ENCODE measurements around the gene ITPR2. TPM values are rescaled to one million over a fixed set of nuclear protein-coding genes. Genes with fewer than 3 reads are reported as not detected.

Gene ITPR2
- polyA plus RNA-seq, 1 of the 3 experiments (the other 2 are of a cell fraction), result 2.3 TPM

GRCh38 chr12:26327975-26328644, 504.9 kb downstream of the ITPR2 start:
- ChIA-PET CTCF (no interaction called here), POLR2A (no interaction called here)
- no peak overlapping the region for H3K9ac ChIP-seq
- H3K4me3 ChIP-seq (ENCODE audit: low read depth in 2 of 2, low read length in 1 of 2), result no peak overlapping the region
- no peak for DNase-seq
- no peak for TF ChIP-seq JUND (IDR thresholded peaks at IDR 0.05)
- TF ChIP-seq ELF1 (IDR thresholded peaks at IDR 0.05), result no peak
- TF ChIP-seq YY1 (IDR thresholded peaks at IDR 0.05; ENCODE audit: low read depth), result no peak
- TF ChIP-seq USF2 (IDR thresholded peaks at IDR 0.05; ENCODE audit: borderline replicate concordance, low read depth, low read length), result no peak
- TF ChIP-seq RCOR1 (IDR thresholded peaks at IDR 0.05; ENCODE audit: low read length), result no peak
- TF ChIP-seq MAX (IDR thresholded peaks at IDR 0.05; ENCODE audit: low read depth), result no peak
- no peak for TF ChIP-seq CTCF (IDR thresholded peaks at IDR 0.05)
- TF ChIP-seq CHD2 (IDR thresholded peaks at IDR 0.05; ENCODE audit: low read length, partially characterized antibody), result no peak
- no peak for TF ChIP-seq REST (IDR thresholded peaks at IDR 0.05; ENCODE audit: low read depth, low read length)
- TF ChIP-seq TCF12 (IDR thresholded peaks at IDR 0.05), result no peak
- TF ChIP-seq USF1 (IDR thresholded peaks at IDR 0.05; ENCODE audit: borderline replicate concordance, low read depth), result no peak
- TF ChIP-seq NRF1 (IDR thresholded peaks at IDR 0.05; ENCODE audit: low read depth, low read length), result no peak
- no peak for TF ChIP-seq SMC3 (IDR thresholded peaks at IDR 0.05; ENCODE audit: low read depth, low read length)
- TF ChIP-seq MEF2A (IDR thresholded peaks at IDR 0.05; ENCODE audit: borderline replicate concordance, low read depth), result no peak
- no peak for TF ChIP-seq IRF3 (IDR thresholded peaks at IDR 0.05; ENCODE audit: low read depth, low read length)
- no peak for TF ChIP-seq NFIC (IDR thresholded peaks at IDR 0.05; ENCODE audit: borderline replicate concordance)
- no peak for TF ChIP-seq FOXM1 (IDR thresholded peaks at IDR 0.05; ENCODE audit: low read depth)
- TF ChIP-seq SIN3A (IDR thresholded peaks at IDR 0.05; ENCODE audit: borderline replicate concordance, low read depth, low read length), result no peak
- TF ChIP-seq FOXJ3 (CRISPR knock-in tag; IDR thresholded peaks at IDR 0.05), result no peak
- TF ChIP-seq EZH2phosphoT487 (IDR thresholded peaks at IDR 0.05; ENCODE audit: borderline replicate concordance, low read depth), result no peak
- no peak overlapping the region for H3K27ac ChIP-seq (ENCODE audit: low read depth in 2 of 2, low read length in 1 of 2)
- no peaks in the 10 kb centered on the region for H3F3A ChIP-seq (replicated peaks; ENCODE audit: insufficient read depth)
- WGBS (ENCODE audit: low lambda C conversion rate), result 87% methylated on average over 4 of the region's 4 CpGs
- H4K20me1 ChIP-seq (ENCODE audit: insufficient read depth), result no peaks in the 10 kb centered on the region
- H3K4me1 ChIP-seq (ENCODE audit: control insufficient read depth in 1 of 2, insufficient read depth in 2 of 2, low read depth in 1 of 2, low read length in 1 of 2), result no peaks in the 10 kb centered on the region; a peak in 1 of 4 replicates
- H3K9me3 ChIP-seq, result no peaks in the 10 kb centered on the region
- no peaks in the 10 kb centered on the region for H3K36me3 ChIP-seq (replicated peaks in 1 of 2; ENCODE audit: control insufficient read depth in 1 of 2, insufficient read depth in 2 of 2, low read length in 1 of 2)
- H3K4me2 ChIP-seq, result no peak overlapping the region
- H3K27me3 ChIP-seq (ENCODE audit: insufficient read depth), result no peaks in the 10 kb centered on the region
- no peaks in the 10 kb centered on the region for H3K9me2 ChIP-seq
- H2AFZ ChIP-seq (ENCODE audit: low read depth), result no peak overlapping the region
- H3K79me2 ChIP-seq (ENCODE audit: insufficient read depth), result no peaks in the 10 kb centered on the region
